ENCODE results near the gene CNOT6.

- TF ChIP-seq CTCF (IDR thresholded peaks at IDR 0.05) (no peak), POLR2A (IDR thresholded peaks at IDR 0.05) (no peak)
These were observed 86.5 kb downstream of the CNOT6 start for GRCh38 chr5:180580681-180581080.

Data from testis (tissue), 2 donors.